ENCODE data around the gene MORC3.
A peak's percentile ranks its signal among the peaks of the same experiment; 100 is the strongest.
"Not testable (repeated sequence)": the region's sequence is repeated elsewhere in the genome, so short reads cannot be mapped to it uniquely, and the experiment has no call there.

The MORC3 gene

GRCh38 chr21:36386031-36386642, 66.1 kb downstream of the MORC3 start:
- DNase-seq = no peak

GRCh38 chr21:36388096-36388495, 68.1 kb downstream of the MORC3 start:
- no peak for DNase-seq

GRCh38 chr21:36388835-36389234, 68.8 kb downstream of the MORC3 start:
- no peak for DNase-seq

- DNase-seq = not testable (repeated sequence)
Measured at GRCh38 chr21:36391649-36392048, 71.7 kb downstream of the MORC3 start.

GRCh38 chr21:36395353-36396111, 75.5 kb downstream of the MORC3 start:
- DNase-seq = no peak

- no peak for DNase-seq
Measured at GRCh38 chr21:36396325-36396724, 76.3 kb downstream of the MORC3 start.

GRCh38 chr21:36396971-36397370, 77.0 kb downstream of the MORC3 start:
- DNase-seq = no peak

GRCh38 chr21:36397606-36398005, 77.6 kb downstream of the MORC3 start:
- DNase-seq = no peak

- not testable (repeated sequence) for DNase-seq
Measured at GRCh38 chr21:36399736-36400135, 79.7 kb downstream of the MORC3 start.

- DNase-seq = no peak
Measured at GRCh38 chr21:36400719-36401118, 80.7 kb downstream of the MORC3 start.

- DNase-seq = no peak
Measured at GRCh38 chr21:36402339-36402738, 82.3 kb downstream of the MORC3 start.

GRCh38 chr21:36403713-36404112, 83.7 kb downstream of the MORC3 start:
- no peak for DNase-seq

- DNase-seq = no peak
Measured at GRCh38 chr21:36408568-36408967, 88.6 kb downstream of the MORC3 start.

- no peak for DNase-seq
Measured at GRCh38 chr21:36411301-36411700, 91.3 kb downstream of the MORC3 start.

- no peak for DNase-seq
Measured at GRCh38 chr21:36412916-36413315, 92.9 kb downstream of the MORC3 start.

GRCh38 chr21:36415375-36415774, 95.4 kb downstream of the MORC3 start:
- DNase-seq = no peak

GRCh38 chr21:36419241-36419640, 99.2 kb downstream of the MORC3 start:
- no peak for DNase-seq

- peak; percentile 34 to 41 for DNase-seq
Measured at GRCh38 chr21:36419996-36420395, 100.0 kb downstream of the MORC3 start.

- DNase-seq = no peak
Measured at GRCh38 chr21:36420571-36421339, 100.8 kb downstream of the MORC3 start.

GRCh38 chr21:36422279-36423098, 102.5 kb downstream of the MORC3 start:
- DNase-seq = peak; percentile 11 to 22

- DNase-seq = no peak
Measured at GRCh38 chr21:36423771-36424433, 103.9 kb downstream of the MORC3 start.

- DNase-seq = no peak
Measured at GRCh38 chr21:36424592-36424991, 104.6 kb downstream of the MORC3 start.
